CD14-positive monocyte (primary cell): ENCODE results near the gene BOC. TPM values are rescaled to one million over a fixed set of nuclear protein-coding genes. Genes with fewer than 3 reads are reported as not detected.

ENCODE experiments used
- DNase-seq, 3 donors: peaks; one replicate each; pipeline ENCODE4 v3.0.0-alpha.2; 2011 to 2022
- H2AFZ ChIP-seq: 2 replicates; pipeline ENCODE4 v1.6.0; 2012; ENCODE audit warnings: mild to moderate bottlenecking, low read depth, low read length, inconsistent platforms; ENCODE audit not compliant: insufficient read depth, poor library complexity, severe bottlenecking
- H3K27ac ChIP-seq, 2 donors: 1 replicate in 1 of 2; 2 replicates in 1 of 2; pipeline ENCODE4 v1.5.1; 2012 to 2013; ENCODE audit warnings: low read length in 2 of 2, control low read depth in 1 of 2, inconsistent platforms in 1 of 2, low read depth in 1 of 2, mild to moderate bottlenecking in 1 of 2
- H3K27me3 ChIP-seq, 2 donors: one replicate each; pipeline versions ENCODE4 v1.6.0 to v1.6.1; 2011 to 2013; ENCODE audit warnings: low read length in 2 of 2; ENCODE audit not compliant: control insufficient read depth in 2 of 2, insufficient read depth in 2 of 2
- H3K36me3 ChIP-seq, 2 donors: replicated peaks in 1 of 2; 1 replicate in 1 of 2; 2 replicates in 1 of 2; pipeline versions ENCODE4 v1.5.1 to v1.6.1; 2012 to 2013; ENCODE audit warnings: low read length in 2 of 2, control low read depth in 1 of 2, inconsistent platforms in 1 of 2, mild to moderate bottlenecking in 1 of 2; ENCODE audit not compliant: insufficient read depth in 2 of 2, control insufficient read depth in 1 of 2
- H3K4me1 ChIP-seq, 2 donors: 1 replicate in 1 of 2; 2 replicates in 1 of 2; pipeline versions ENCODE4 v1.5.1 to v1.6.1; 2012 to 2013; ENCODE audit warnings: low read length in 2 of 2, control low read depth in 1 of 2, inconsistent platforms in 1 of 2, mild to moderate bottlenecking in 1 of 2, moderate library complexity in 1 of 2; ENCODE audit not compliant: insufficient read depth in 2 of 2, control insufficient read depth in 1 of 2
- H3K4me2 ChIP-seq: replicated peaks from 2 replicates; pipeline ENCODE3; 2012; ENCODE audit warnings: low read length, moderate library complexity, mild to moderate bottlenecking; ENCODE audit not compliant: poor library complexity, severe bottlenecking; ENCODE audit errors: extremely low read depth
- H3K4me3 ChIP-seq, 3 experiments: fragments of 200-600 bp in 1 of 3; sonication (generic) in 1 of 3; replicated peaks in 1 of 3; 1 replicate in 2 of 3; 2 replicates in 1 of 3; pipeline ENCODE4 v1.5.1; 2011 to 2013; ENCODE audit warnings: low read length in 3 of 3, mild to moderate bottlenecking in 3 of 3, control low read depth in 2 of 3, low read depth in 2 of 3, inconsistent platforms in 1 of 3, moderate library complexity in 1 of 3
- H3K79me2 ChIP-seq: 2 replicates; pipeline ENCODE4 v1.6.0; 2012; ENCODE audit warnings: mild to moderate bottlenecking, control low read depth, inconsistent platforms, low read length, moderate library complexity; ENCODE audit not compliant: insufficient read depth
- H3K9ac ChIP-seq: 2 replicates; pipeline ENCODE4 v1.6.0; 2017; ENCODE audit warnings: low read length, mild to moderate bottlenecking; ENCODE audit not compliant: insufficient read depth, poor library complexity, severe bottlenecking
- H3K9me3 ChIP-seq, 2 donors: replicated peaks in 1 of 2; 1 replicate in 1 of 2; 2 replicates in 1 of 2; pipeline versions ENCODE4 v1.5.1 to v1.6.1; 2012 to 2013; ENCODE audit warnings: low read length in 2 of 2, control low read depth in 1 of 2; ENCODE audit not compliant: control insufficient read depth in 1 of 2, insufficient read depth in 1 of 2
- H4K20me1 ChIP-seq: 2 replicates; pipeline ENCODE4 v1.6.0; 2012; ENCODE audit warnings: mild to moderate bottlenecking, low read length, control low read depth, moderate library complexity; ENCODE audit not compliant: insufficient read depth
- H3K27ac Mint-ChIP-seq, 7 donors: one replicate each; pipeline ENCODE4 v1.8.0; 2020; ENCODE audit warnings: mild to moderate bottlenecking in 7 of 7, mixed read lengths in 7 of 7, moderate library complexity in 6 of 7, inconsistent platforms in 2 of 7
- H3K27me3 Mint-ChIP-seq, 3 donors: one replicate each; pipeline ENCODE4 v1.8.0; 2021 to 2022; ENCODE audit warnings: low read depth in 3 of 3, mild to moderate bottlenecking in 3 of 3, mixed read lengths in 3 of 3, moderate library complexity in 3 of 3, inconsistent platforms in 1 of 3
- H3K36me3 Mint-ChIP-seq, 2 donors: one replicate each; pipeline ENCODE4 v1.8.0; 2020; ENCODE audit warnings: mixed read lengths in 2 of 2, inconsistent platforms in 1 of 2, mild to moderate bottlenecking in 1 of 2
- H3K4me1 Mint-ChIP-seq: one replicate; pipeline ENCODE4 v1.8.0; 2020; ENCODE audit warnings: mild to moderate bottlenecking, mixed read lengths
- H3K4me3 Mint-ChIP-seq, 2 donors: one replicate each; pipeline ENCODE4 v1.8.0; 2020; ENCODE audit warnings: mild to moderate bottlenecking in 2 of 2, mixed read lengths in 2 of 2, moderate library complexity in 1 of 2
- H3K9me3 Mint-ChIP-seq, 7 donors: one replicate each; pipeline ENCODE4 v1.8.0; 2020 to 2022; ENCODE audit warnings: mixed read lengths in 7 of 7, mild to moderate bottlenecking in 6 of 7, moderate library complexity in 6 of 7, inconsistent platforms in 2 of 7
- WGBS: methylation state at CpG from one replicate; pipeline ENCODE4 v1.1.5; 2013; ENCODE audit warnings: missing lambda C conversion rate; ENCODE audit not compliant: insufficient coverage; 5-methylcytosine and 5-hydroxymethylcytosine counted together
- intact Hi-C, 2 donors: fragments of 100-400 bp; cut with micrococcal nuclease; formaldehyde crosslinking; loops; one replicate each; pipeline versions ENCODE4 v1.15.0 to v1.15.1; 2023
- polyA plus RNA-seq, 3 donors: library from polyadenylated mRNA; depleted of rRNA in 1 of 3; unstranded in 2 of 3; stranded (reverse) in 1 of 3; fragments of 300-500 nt in 2 of 3; fragments of >200 nt in 1 of 3; fragmentation: Illumina TruSeq in 2 of 3; gene quantifications; 1 replicate in 2 of 3; 2 replicates in 1 of 3; pipeline ENCODE4 v1.2.3, GENCODE V29; 2012 to 2021
- TF ChIP-seq, protein P1 (sequence below): fragments of 200-600 bp; IDR thresholded peaks from one replicate; pipeline ENCODE4 v1.8.0; 2022; ENCODE audit warnings: antibody characterized with exemption, mild to moderate bottlenecking

BOC gene
- polyA plus RNA-seq, 3 donors: not detected

DNA sequence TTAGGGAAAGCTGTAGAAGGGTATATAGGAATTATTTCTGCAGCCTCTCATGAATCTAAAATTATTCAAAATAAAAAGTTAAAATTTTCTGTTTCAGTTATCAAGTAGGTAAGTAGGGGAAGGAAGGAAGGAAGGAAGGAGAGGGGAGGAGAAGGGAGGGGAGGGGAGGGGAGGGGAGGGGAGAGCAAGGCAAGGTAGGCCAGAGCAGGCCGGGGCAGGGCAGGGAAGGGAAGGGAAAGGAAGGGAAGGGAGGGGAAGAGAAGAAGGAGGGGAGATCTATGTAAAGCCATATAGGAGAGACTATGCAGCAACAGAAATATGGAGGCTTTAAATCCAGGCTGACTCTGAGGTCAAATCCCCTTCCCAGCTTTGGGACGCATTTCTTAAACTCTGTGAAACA, 38.3 kb upstream of the BOC start:
- Histone ChIP-seq H4K20me1 (no peaks in the 10 kb centered on the region), H3K4me3 (no peak overlapping the region), H3K9me3 (no peaks in the 10 kb centered on the region), H2AFZ (no peak overlapping the region), H3K9ac (no peak overlapping the region), H3K4me2 (no peak overlapping the region), H3K27ac (no peak overlapping the region), H3K27me3 (no peaks in the 10 kb centered on the region), H3K79me2 (no peaks in the 10 kb centered on the region), H3K4me1 (peaks cover 10 to 11% of the 10 kb centered on the region in 2 donors), H3K36me3 (no peaks in the 10 kb centered on the region)
- Mint-ChIP-seq H3K9me3 (no peaks in the 10 kb centered on the region), H3K4me1 (peaks cover 18% of the 10 kb centered on the region), H3K36me3 (no peaks in the 10 kb centered on the region), H3K4me3 (no peak overlapping the region), H3K27ac (no peak overlapping the region), H3K27me3 (peaks cover 0 to 3% (median 0%) of the 10 kb centered on the region in 3 donors)
- DNase-seq: no peak
- intact Hi-C loops: no loop called here
- WGBS: no CpG with 5 or more reads among the region's 2 CpGs
- TF ChIP-seq, protein P1, sequence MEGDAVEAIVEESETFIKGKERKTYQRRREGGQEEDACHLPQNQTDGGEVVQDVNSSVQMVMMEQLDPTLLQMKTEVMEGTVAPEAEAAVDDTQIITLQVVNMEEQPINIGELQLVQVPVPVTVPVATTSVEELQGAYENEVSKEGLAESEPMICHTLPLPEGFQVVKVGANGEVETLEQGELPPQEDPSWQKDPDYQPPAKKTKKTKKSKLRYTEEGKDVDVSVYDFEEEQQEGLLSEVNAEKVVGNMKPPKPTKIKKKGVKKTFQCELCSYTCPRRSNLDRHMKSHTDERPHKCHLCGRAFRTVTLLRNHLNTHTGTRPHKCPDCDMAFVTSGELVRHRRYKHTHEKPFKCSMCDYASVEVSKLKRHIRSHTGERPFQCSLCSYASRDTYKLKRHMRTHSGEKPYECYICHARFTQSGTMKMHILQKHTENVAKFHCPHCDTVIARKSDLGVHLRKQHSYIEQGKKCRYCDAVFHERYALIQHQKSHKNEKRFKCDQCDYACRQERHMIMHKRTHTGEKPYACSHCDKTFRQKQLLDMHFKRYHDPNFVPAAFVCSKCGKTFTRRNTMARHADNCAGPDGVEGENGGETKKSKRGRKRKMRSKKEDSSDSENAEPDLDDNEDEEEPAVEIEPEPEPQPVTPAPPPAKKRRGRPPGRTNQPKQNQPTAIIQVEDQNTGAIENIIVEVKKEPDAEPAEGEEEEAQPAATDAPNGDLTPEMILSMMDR: no peak

DNA sequence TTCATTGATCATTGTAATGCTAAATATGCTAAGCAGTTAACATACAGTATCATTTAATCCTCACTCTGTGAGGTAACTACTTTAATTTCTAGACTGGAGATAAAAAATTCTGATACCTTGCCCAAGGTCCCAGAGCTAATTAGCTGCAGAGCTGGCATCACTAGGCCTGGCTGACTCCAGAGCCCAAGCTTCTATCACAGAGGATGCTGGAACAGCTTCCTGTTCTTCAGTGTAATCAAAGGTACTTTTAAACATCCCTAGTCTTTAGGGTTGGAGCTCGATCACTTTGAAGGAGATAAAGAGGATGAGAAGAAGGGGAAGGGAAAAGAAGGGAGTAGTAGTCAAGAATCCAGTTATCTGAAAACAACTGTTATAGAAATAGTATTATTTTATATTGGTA, 37.1 kb upstream of the BOC start:
- TF ChIP-seq, protein P1: no peak
- Histone ChIP-seq H3K9ac (no peak overlapping the region), H3K9me3 (no peaks in the 10 kb centered on the region), H3K36me3 (no peaks in the 10 kb centered on the region), H3K4me1 (peaks cover 10 to 11% of the 10 kb centered on the region in 2 donors), H3K27me3 (no peaks in the 10 kb centered on the region), H3K4me2 (no peak overlapping the region), H3K79me2 (no peaks in the 10 kb centered on the region), H4K20me1 (no peaks in the 10 kb centered on the region), H2AFZ (no peak overlapping the region), H3K4me3 (no peak overlapping the region), H3K27ac (no peak overlapping the region)
- no peak for DNase-seq
- peaks cover 18% of the 10 kb centered on the region for H3K4me1 Mint-ChIP-seq
- intact Hi-C loops: no loop called here
- no peak overlapping the region for H3K4me3 Mint-ChIP-seq
- H3K27me3 Mint-ChIP-seq: peaks cover 0 to 3% (median 0%) of the 10 kb centered on the region in 3 donors
- no CpG with 5 or more reads among the region's 1 CpG for WGBS
- peaks cover 0 to 2% (median 0%) of the 10 kb centered on the region in 7 donors for H3K9me3 Mint-ChIP-seq
- H3K27ac Mint-ChIP-seq: peak overlapping the region in 1 of 7 donors; percentile 51
- no peaks in the 10 kb centered on the region for H3K36me3 Mint-ChIP-seq
